Right ventricle myocardium inferior (tissue), 1 donor: ENCODE measurements around the gene TMEM170B. TPM values are rescaled to one million over a fixed set of nuclear protein-coding genes. Genes with fewer than 3 reads are reported as not detected.

Source experiments
- ATAC-seq: fragments of 200-7000 bp; cut with Tn5 transposase; one replicate; pipeline ENCODE4 v1.9.1; 2020; ENCODE audit warnings: mild to moderate bottlenecking, moderate library complexity
- DNase-seq: peaks from one replicate; pipeline ENCODE4 v3.0.0; 2021; ENCODE audit errors: missing footprints
- intact Hi-C: fragments of 100-400 bp; cut with DNase I; formaldehyde crosslinking; loops from one replicate; pipeline ENCODE4 v1.11.0; 2022
- long read RNA-seq: library from polyadenylated mRNA; unstranded; transcript quantifications from one replicate; pipeline ENCODE4 v2.0.0, GENCODE V29; 2021
- total RNA-seq: library from RNA; stranded (reverse); fragmentation: NEBNext Ultra II Directional; extraction: Animal tissue kit (Norgen Biotek cat#: 25700); gene quantifications from one replicate; pipeline ENCODE4 v1.2.1, GENCODE V29; 2021
- donor health status: DM: no; HTN: yes; CAD: no; lungs with severe emphysema.

TMEM170B gene
- 4.8 TPM for total RNA-seq
- long read RNA-seq, full-length matches to known transcripts: 4 of 5 reads
- long read RNA-seq, partial matches to known transcripts: 0 of 5 reads
- long read RNA-seq, other reads (novel, unspliced or antisense): 1 of 5 reads

- intact Hi-C loops: no loop called here
- DNase-seq (peak; percentile 97), ATAC-seq (peak; percentile 99)
Observed at GRCh38 chr6:11537229-11538051, at the start of gene TMEM170B. TMEM170B (plus strand) TSS chr6:11537749; CDS start chr6:11538278, 529 bp downstream.

- ATAC-seq (no peak), DNase-seq (no peak)
- intact Hi-C loops: loop anchor here (10.0 kb wide), 3 partner anchors 126 to 536 kb away; no protein-coding TSS in a partner anchor
Observed at GRCh38 chr6:11490996-11491395, 46.6 kb upstream of the TMEM170B start.

DNA sequence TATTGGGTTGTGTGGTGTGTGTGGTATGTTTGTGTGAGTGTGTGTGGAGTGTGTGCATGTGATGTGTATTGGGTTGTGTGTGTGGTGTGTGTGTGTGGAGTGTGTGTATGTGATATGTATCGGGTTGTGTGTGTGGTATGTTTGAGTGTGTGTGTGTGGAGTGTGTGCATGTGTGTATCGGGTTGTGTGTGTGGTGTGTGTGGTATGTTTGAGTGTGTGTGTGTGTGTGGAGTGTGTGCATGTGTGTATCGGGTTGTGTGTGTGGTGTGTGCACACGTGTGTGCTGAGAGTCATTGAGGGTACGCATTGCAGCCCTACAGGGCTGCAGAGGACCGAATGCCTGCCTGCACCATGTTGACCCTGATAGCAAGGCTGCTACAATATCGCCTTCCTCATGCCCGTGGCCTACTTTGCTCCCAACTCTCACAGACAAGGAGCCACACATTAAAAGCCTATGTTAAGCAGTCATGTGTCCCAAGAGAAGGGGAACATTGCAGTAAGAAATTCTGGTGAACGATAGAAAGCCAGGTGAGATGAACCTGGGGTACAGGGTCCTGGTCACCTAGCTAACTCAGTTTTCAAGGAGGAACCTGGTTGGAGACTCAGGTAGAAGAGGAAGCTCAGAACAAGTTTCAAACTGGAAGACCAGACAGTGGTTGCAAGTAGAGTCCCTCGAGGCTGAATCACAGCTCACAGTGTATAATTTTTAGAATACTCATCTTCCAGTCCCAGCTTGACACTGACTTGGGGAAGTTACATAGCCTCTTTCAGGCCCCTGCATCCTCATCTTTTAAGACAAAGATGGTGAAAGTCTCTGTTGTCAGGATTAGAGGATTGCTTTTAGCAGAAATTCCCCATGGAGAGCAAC is 45.7 kb upstream of the TMEM170B start:
- DNase-seq (no peak), ATAC-seq (no peak)
- intact Hi-C loops: loop anchor here (10.0 kb wide), 3 partner anchors 127 to 537 kb away; no protein-coding TSS in a partner anchor

DNA sequence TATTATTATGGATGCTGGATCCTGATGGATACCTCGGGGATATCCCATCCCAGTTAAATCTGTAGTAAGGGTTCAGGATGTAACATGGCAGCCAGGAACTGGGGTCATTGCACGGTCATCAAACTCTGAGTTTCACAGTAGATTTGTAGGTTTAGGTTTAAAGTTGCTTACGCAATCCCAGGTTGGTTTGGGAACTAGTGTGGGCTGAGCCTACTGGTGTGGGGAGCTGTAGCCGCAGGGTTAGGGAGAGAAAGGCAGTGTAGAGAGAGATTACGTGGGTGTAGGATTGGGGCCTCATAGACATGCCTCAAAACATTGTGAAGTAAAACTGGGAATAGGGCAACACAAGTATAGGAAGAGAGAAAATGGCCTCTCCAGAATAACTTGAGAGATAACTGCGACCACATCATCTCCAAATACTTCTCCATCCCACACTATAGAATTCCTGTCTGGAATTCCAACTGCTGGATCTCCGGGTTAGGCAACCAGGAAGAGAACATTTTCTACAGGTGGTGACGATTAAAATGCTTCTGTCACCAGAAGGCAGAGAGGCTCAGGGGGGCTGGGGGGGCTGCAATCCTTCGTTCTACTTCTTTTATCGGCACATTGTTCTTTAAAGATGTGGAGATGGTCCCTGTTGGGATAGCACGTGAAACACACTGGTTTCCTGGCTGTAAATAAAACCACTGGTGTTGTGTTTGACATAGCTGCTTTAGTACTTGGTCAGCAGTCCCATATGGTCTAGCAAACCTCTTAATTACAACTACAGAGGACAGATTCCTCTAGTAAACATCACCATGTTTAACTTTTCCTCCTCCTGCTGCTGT is 44.9 kb upstream of the TMEM170B start:
- ATAC-seq (no peak), DNase-seq (no peak)
- intact Hi-C loops: loop anchor here (10.0 kb wide), 3 partner anchors 128 to 538 kb away; no protein-coding TSS in a partner anchor

DNA sequence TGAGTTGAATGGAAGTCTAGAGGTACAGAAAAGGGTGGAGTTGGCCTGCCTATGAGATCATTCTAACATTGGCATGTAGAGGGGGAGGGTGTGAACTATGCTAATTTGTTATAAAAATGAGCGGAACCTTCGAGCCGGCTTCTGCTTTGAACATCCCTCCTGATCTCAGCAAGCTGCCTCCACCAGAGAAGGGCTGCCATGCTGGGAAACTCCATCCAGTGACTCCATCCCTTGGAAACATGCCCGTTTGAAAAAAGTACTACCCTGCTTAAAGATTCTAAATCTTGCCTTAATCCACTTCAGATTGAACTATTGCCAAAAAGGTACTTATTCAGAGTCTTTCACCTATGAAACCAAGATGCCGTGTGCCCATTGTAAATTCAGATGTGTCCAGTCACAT is 43.6 kb upstream of the TMEM170B start:
- no peak for DNase-seq
- no peak for ATAC-seq
- intact Hi-C loops: loop anchor here (10.0 kb wide), 3 partner anchors 129 to 539 kb away; no protein-coding TSS in a partner anchor

- ATAC-seq (peak; percentile 47), DNase-seq (no peak)
- intact Hi-C loops: loop anchor here (5.0 to 10.0 kb wide), 4 partner anchors 82 to 540 kb away; no protein-coding TSS in a partner anchor
Observed at GRCh38 chr6:11494786-11495564, 42.6 kb upstream of the TMEM170B start.

DNA sequence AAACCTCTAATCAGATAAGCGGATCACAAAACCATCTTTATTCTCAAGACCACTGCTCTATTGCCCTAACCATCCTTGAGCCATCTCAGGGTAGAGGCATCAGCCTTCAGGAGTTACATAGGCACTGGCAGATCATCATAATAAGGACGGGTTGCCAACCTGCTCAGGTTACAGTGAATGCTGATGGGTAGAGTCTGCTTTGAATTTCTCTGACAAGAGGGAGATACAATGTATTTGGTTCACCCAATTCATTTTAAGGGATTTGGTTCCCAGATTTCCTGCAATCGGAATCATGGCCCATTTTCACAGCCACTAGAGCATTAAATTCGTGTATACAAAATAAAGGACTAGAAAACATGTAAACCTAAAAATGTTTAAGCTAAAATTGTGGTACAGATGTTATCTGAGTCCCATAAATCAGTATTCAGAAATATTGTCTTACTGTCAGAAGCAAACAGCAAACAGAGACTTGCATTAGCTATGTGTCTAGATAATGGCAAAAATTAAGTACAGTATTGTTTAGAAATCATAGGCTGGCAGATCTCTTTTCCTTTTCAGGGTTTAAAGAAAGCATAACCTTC is 41.9 kb upstream of the TMEM170B start:
- ATAC-seq (no peak), DNase-seq (no peak)

GRCh38 chr6:11496152-11497060 is 41.1 kb upstream of the TMEM170B start:
- ATAC-seq (peak; percentile 89), DNase-seq (no peak)
- intact Hi-C loops: loop anchor here (1.0 to 10.0 kb wide), 5 partner anchors 81 to 542 kb away; no protein-coding TSS in a partner anchor

More for the DNA sequence above, 41.9 kb upstream of the TMEM170B start:
- intact Hi-C loops: loop anchor here (1.0 to 10.0 kb wide), 5 partner anchors 82 to 541 kb away; no protein-coding TSS in a partner anchor

- intact Hi-C loops: loop anchor here (5.0 to 10.0 kb wide), 4 partner anchors 80 to 542 kb away; no protein-coding TSS in a partner anchor
- ATAC-seq: no peak
Observed at GRCh38 chr6:11497107-11497506, 40.4 kb upstream of the TMEM170B start.

DNA sequence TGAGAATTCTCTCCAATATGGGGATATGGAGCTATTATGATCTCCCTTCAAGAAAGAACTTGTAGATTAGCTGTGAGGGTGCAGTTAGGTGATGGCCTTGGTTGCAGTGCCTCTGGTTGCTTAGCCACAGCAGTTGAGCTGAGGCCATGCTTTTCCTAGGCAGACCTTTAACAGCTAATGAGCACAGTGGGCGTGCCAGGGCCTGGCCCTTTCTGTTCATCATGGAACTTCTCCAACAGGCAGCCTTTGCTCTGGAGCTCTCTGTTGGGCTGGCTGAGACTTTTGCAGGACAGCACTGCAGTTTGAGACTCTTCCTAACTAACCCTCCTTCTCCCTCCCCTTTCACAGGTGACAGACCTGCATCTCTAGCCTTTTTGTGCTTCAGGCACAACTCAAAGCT is 39.7 kb upstream of the TMEM170B start:
- DNase-seq (no peak), ATAC-seq (no peak)
- intact Hi-C loops: loop anchor here (5.0 to 10.0 kb wide), 4 partner anchors 79 to 543 kb away; no protein-coding TSS in a partner anchor

More at GRCh38 chr6:11497107-11497506, 40.4 kb upstream of the TMEM170B start:
- DNase-seq: no peak

GRCh38 chr6:11500008-11500407 is 37.5 kb upstream of the TMEM170B start:
- intact Hi-C loops: no loop called here
- ATAC-seq (no peak), DNase-seq (no peak)

GRCh38 chr6:11509471-11509870 is 28.1 kb upstream of the TMEM170B start:
- ATAC-seq: no peak
- intact Hi-C loops: no loop called here
- DNase-seq: no peak

- no peak for ATAC-seq
- intact Hi-C loops: no loop called here
- DNase-seq: no peak
Observed at GRCh38 chr6:11514672-11515071, 22.9 kb upstream of the TMEM170B start.

DNA sequence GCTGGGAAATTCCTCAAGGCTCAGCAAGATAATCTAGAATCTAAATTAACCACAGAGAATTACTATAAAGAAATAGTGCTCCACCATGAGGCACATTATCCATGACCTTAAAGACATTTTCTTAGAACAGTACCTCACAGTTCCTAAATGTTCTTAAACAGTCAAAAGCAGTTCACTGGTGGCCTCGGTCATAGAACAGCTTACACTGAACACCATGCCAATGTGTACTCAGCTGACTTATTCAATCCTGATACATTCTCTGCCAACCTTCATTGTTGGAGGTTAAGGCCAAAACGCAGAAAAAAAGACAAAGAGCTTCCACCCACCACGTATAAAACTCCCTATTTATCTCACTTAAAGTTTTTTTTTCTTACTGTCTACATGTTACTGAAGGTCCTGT is 21.8 kb upstream of the TMEM170B start:
- ATAC-seq (no peak), DNase-seq (no peak)

DNA sequence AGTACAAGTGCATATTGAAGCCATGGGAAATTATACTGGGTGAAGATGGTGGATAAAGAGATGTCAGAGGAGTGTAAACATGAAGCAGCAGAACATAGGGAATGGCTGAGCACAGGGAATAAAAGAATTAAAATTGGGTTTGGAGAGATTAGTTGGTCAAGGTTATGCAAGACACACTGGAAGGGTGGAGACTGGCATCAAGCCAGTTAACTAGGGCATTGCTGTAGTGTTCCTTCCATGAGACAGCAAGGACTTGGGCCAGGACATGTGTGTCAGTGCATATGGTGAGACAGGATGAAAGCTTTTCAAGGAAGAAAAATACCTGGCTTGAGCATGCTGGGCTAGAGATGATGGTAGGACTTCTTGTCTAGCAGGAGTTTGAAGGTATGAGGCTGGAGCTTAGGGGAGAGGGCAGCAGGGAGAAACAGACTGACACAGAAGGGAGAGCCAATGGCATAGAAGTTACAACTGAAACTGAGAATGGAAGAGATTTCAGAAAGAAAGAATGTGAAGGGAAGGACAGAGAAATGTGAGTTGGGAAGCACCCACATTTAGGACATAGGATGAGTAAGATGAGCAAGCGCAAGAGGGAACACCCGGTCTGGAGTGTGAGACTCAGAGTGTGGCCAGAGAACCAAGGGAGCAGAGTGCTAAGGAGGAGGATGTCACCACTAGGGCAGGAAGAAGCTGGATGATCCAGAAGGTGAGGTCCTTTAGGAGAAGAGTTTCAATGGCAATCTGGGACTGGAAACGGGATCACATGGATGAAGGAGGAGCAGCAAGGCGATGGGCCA is 14.5 kb upstream of the TMEM170B start:
- no peak for DNase-seq
- peak; percentile 56 for ATAC-seq
- intact Hi-C loops: no loop called here

More for the DNA sequence above, 21.8 kb upstream of the TMEM170B start:
- intact Hi-C loops: no loop called here
